Ishikawa (cell line): Measurements from ENCODE around the gene PPM1J.

Experiments used
- CEBPB ChIP-seq: IDR thresholded peaks from 2 replicates; pipeline ENCODE4 v1.6.1; 2012
- CREB1 ChIP-seq: IDR thresholded peaks from 2 replicates; pipeline ENCODE4 v1.6.1; 2012; ENCODE audit warnings: low read depth
- EGR1 ChIP-seq: IDR thresholded peaks from 2 replicates; pipeline ENCODE4 v1.6.1; 2012
- EP300 ChIP-seq: IDR thresholded peaks from 2 replicates; pipeline ENCODE4 v1.6.1; 2012; ENCODE audit warnings: borderline replicate concordance
- FOXM1 ChIP-seq: IDR thresholded peaks from 2 replicates; pipeline ENCODE4 v1.6.1; 2012; ENCODE audit warnings: low read depth, borderline replicate concordance
- NFIC ChIP-seq: IDR thresholded peaks from 2 replicates; pipeline ENCODE4 v1.6.1; 2012
- RAD21 ChIP-seq: IDR thresholded peaks from 2 replicates; pipeline ENCODE4 v1.6.1; 2012; ENCODE audit warnings: low read depth
- TAF1 ChIP-seq: IDR thresholded peaks from 2 replicates; pipeline ENCODE4 v1.6.1; 2012; ENCODE audit warnings: low read depth, mild to moderate bottlenecking
- TCF12 ChIP-seq: IDR thresholded peaks from 2 replicates; pipeline ENCODE4 v1.6.1; 2012; ENCODE audit warnings: low read depth
- TEAD4 ChIP-seq: IDR thresholded peaks from 2 replicates; pipeline ENCODE4 v1.6.1; 2012
- YY1 ChIP-seq: IDR thresholded peaks from 2 replicates; pipeline ENCODE4 v1.6.1; 2012; ENCODE audit warnings: low read depth
- ZBTB7A ChIP-seq: IDR thresholded peaks from 2 replicates; pipeline ENCODE4 v1.6.1; 2012; ENCODE audit warnings: low read depth
- TF ChIP-seq, protein P1 (sequence below): IDR thresholded peaks from 2 replicates; pipeline ENCODE4 v1.6.1; 2012
- TF ChIP-seq, protein P2 (sequence below): IDR thresholded peaks from 2 replicates; pipeline ENCODE4 v1.6.1; 2012
- TF ChIP-seq, protein P3 (sequence below): IDR thresholded peaks from 2 replicates; pipeline ENCODE4 v1.6.1; 2012; ENCODE audit warnings: low read depth, mild to moderate bottlenecking

Gene PPM1J

DNA sequence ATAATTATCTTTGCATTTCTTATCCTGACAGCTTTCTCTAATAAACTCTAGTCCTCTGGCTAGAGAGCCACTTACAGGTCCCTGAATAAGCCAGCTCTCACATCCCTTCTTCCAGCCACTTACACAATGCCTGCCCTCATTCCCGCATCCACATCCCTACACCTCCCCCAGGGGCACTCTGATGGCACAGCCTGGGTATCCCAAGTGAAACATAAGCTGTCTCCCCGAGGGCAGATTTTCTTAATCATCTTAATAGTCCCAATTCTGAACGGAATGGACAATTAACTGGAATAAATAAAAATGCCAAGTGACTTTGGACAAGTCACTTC, 13.1 kb downstream of the PPM1J start:
- TF ChIP-seq CEBPB, result no peak
- no peak for TF ChIP-seq EP300
- no peak for TF ChIP-seq CREB1
- TF ChIP-seq RAD21, result no peak
- TF ChIP-seq EGR1, result no peak
- TF ChIP-seq, protein P1, sequence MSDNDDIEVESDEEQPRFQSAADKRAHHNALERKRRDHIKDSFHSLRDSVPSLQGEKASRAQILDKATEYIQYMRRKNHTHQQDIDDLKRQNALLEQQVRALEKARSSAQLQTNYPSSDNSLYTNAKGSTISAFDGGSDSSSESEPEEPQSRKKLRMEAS, result no peak
- no peak for TF ChIP-seq TEAD4
- TF ChIP-seq TAF1, result no peak
- TF ChIP-seq YY1, result no peak
- TF ChIP-seq TCF12, result no peak
- no peak for TF ChIP-seq FOXM1
- TF ChIP-seq, protein P2, sequence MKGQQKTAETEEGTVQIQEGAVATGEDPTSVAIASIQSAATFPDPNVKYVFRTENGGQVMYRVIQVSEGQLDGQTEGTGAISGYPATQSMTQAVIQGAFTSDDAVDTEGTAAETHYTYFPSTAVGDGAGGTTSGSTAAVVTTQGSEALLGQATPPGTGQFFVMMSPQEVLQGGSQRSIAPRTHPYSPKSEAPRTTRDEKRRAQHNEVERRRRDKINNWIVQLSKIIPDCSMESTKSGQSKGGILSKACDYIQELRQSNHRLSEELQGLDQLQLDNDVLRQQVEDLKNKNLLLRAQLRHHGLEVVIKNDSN, result no peak
- TF ChIP-seq ZBTB7A, result no peak
- TF ChIP-seq NFIC, result no peak

DNA sequence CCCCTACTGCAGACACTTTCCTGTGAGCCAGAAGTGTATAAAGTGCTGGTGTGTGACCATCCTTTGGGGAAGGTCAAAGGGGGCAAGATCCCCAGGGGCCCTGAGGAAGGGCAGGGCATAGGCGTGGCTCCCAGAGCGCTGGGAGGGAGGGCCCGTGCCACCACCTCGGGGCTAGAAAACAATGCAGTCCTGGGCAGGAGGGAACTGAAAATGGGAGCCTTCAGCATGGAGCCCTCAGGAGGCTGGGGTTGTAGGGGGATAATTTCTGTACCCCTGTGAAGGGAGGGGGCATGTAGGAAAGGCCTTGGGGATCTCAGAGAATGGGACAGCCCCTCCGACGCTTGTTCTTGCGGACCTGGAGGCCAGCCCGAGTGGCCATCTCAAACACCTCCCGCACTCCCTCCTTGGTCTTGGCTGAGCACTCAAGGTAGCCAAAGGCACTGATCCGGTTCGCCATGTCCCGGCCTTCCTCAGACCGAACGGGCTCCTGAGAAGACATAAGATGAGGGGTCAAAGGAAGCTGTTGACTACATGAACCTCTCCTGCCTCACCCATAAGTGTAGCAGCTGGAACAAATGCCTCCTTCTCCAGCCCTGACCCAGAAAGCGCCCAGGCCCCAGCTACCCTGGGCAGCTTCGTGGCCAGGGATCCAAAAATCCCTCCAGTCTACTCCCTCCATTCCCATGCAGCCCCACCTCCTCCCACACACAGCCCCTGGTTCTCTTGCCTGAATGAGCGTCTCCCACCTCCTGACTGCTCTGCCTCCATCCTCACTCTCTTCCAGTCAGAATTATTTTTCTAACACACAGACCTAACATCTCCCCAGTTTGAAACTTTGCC, 13.7 kb downstream of the PPM1J start:
- no peak for TF ChIP-seq NFIC
- TF ChIP-seq, protein P3, sequence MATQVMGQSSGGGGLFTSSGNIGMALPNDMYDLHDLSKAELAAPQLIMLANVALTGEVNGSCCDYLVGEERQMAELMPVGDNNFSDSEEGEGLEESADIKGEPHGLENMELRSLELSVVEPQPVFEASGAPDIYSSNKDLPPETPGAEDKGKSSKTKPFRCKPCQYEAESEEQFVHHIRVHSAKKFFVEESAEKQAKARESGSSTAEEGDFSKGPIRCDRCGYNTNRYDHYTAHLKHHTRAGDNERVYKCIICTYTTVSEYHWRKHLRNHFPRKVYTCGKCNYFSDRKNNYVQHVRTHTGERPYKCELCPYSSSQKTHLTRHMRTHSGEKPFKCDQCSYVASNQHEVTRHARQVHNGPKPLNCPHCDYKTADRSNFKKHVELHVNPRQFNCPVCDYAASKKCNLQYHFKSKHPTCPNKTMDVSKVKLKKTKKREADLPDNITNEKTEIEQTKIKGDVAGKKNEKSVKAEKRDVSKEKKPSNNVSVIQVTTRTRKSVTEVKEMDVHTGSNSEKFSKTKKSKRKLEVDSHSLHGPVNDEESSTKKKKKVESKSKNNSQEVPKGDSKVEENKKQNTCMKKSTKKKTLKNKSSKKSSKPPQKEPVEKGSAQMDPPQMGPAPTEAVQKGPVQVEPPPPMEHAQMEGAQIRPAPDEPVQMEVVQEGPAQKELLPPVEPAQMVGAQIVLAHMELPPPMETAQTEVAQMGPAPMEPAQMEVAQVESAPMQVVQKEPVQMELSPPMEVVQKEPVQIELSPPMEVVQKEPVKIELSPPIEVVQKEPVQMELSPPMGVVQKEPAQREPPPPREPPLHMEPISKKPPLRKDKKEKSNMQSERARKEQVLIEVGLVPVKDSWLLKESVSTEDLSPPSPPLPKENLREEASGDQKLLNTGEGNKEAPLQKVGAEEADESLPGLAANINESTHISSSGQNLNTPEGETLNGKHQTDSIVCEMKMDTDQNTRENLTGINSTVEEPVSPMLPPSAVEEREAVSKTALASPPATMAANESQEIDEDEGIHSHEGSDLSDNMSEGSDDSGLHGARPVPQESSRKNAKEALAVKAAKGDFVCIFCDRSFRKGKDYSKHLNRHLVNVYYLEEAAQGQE, result no peak
- TF ChIP-seq FOXM1, result no peak
- no peak for TF ChIP-seq CREB1
- TF ChIP-seq TEAD4, result no peak
- TF ChIP-seq, protein P2, result no peak
- TF ChIP-seq TCF12, result no peak
- TF ChIP-seq EGR1, result no peak
- TF ChIP-seq, protein P1, result no peak
- TF ChIP-seq ZBTB7A, result no peak
- TF ChIP-seq CEBPB, result no peak
- no peak for TF ChIP-seq YY1
- no peak for TF ChIP-seq EP300
- no peak for TF ChIP-seq RAD21
- no peak for TF ChIP-seq TAF1

DNA sequence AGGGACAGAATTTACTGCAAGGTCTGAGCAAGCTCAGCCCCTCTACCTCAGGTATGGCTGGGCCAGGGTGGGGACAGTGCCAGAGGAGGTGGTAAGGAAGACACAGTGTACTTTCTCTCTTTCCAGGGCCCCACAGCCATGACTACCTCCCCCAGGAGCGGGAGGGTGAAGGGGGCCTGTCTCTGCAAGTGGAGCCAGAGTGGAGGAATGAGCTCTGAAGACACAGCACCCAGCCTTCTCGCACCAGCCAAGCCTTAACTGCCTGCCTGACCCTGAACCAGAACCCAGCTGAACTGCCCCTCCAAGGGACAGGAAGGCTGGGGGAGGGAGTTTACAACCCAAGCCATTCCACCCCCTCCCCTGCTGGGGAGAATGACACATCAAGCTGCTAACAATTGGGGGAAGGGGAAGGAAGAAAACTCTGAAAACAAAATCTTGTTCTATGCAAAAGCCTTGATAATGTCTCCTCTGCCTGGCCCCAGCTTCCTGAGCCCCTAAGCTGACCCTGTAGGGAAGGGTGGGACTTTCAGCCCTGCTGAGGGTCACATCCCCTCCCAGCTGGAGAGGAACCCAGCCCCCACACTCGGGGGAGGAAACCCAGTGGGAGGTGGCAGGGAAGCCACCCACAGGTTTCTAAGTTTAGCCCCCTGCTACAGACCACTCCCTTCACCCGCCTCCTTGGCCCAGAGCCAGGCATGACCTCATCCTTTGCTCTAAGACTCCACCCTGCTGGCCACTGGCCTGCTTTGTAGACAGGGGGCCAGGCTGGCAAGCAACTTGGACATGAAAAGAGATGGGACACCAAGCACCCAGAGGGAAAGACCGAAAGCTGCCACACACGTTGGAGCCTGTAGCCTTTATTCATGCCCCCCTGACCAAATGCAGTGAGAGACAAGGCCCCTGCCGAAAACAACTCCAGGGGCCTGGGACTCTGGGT, 14.6 kb downstream of the PPM1J start:
- TF ChIP-seq TCF12 (peak; percentile 78), RAD21 (peak; percentile 0; the same call in 1 of the 2 replicates), TAF1 (no peak), CREB1 (no peak), EGR1 (peak; percentile 97), NFIC (peak; percentile 98), ZBTB7A (peak; percentile 85), TEAD4 (no peak; the same call in 1 of the 2 replicates), EP300 (peak; percentile 59; the same call in 1 of the 2 replicates), CEBPB (no peak), FOXM1 (no peak; the same call in 1 of the 2 replicates), YY1 (no peak)
- TF ChIP-seq, protein P1, result no peak; the same call in 1 of the 2 replicates
- TF ChIP-seq, protein P3, result no peak
- TF ChIP-seq, protein P2, result no peak
